Kidney tubule cell (primary cell): ENCODE measurements around the gene AGPAT3.

Source experiments
- DNase-seq: peaks from one replicate; pipeline ENCODE4 v3.0.0-alpha.2; 2018; ENCODE audit warnings: low spot score

The AGPAT3 gene

GRCh38 chr21:43864313-43864961, 586 bp upstream of the AGPAT3 start:
- peak; percentile 66 for DNase-seq

- peak; percentile 45 for DNase-seq
Measured at GRCh38 chr21:43865540-43866259, 677 bp downstream of the AGPAT3 start.

- DNase-seq = peak; percentile 49
Measured at GRCh38 chr21:43866260-43866629, 1.2 kb downstream of the AGPAT3 start.

GRCh38 chr21:43866659-43867331, 1.8 kb downstream of the AGPAT3 start:
- DNase-seq = peak; percentile 79

- DNase-seq = no peak
Measured at GRCh38 chr21:43867332-43867703, 2.3 kb downstream of the AGPAT3 start.

GRCh38 chr21:43867948-43868347, 2.9 kb downstream of the AGPAT3 start:
- DNase-seq = no peak

GRCh38 chr21:43868461-43868860, 3.4 kb downstream of the AGPAT3 start:
- peak; percentile 66 for DNase-seq

- DNase-seq = no peak
Measured at GRCh38 chr21:43869486-43870325, 4.7 kb downstream of the AGPAT3 start.

- DNase-seq = no peak
Measured at GRCh38 chr21:43871487-43871886, 6.5 kb downstream of the AGPAT3 start.

- DNase-seq = no peak
Measured at GRCh38 chr21:43872531-43873197, 7.6 kb downstream of the AGPAT3 start.

- DNase-seq = no peak
Measured at GRCh38 chr21:43873673-43874072, 8.7 kb downstream of the AGPAT3 start.

GRCh38 chr21:43874085-43874805, 9.2 kb downstream of the AGPAT3 start:
- no peak for DNase-seq

- no peak for DNase-seq
Measured at GRCh38 chr21:43876605-43877004, 11.6 kb downstream of the AGPAT3 start.

- no peak for DNase-seq
Measured at GRCh38 chr21:43877936-43878575, 13.0 kb downstream of the AGPAT3 start.

- DNase-seq = no peak
Measured at GRCh38 chr21:43879348-43880110, 14.5 kb downstream of the AGPAT3 start.

- peak; percentile 75 for DNase-seq
Measured at GRCh38 chr21:43880111-43880985, 15.3 kb downstream of the AGPAT3 start.

- DNase-seq = no peak
Measured at GRCh38 chr21:43881283-43881682, 16.3 kb downstream of the AGPAT3 start.

- no peak for DNase-seq
Measured at GRCh38 chr21:43881935-43882334, 16.9 kb downstream of the AGPAT3 start.
